Liver (tissue), 9 donors: Measurements from ENCODE around the gene ADAP1. TPM values are rescaled to one million over a fixed set of nuclear protein-coding genes. Genes with fewer than 3 reads are reported as not detected.

ENCODE experiments used
- DNase-seq: peaks from one replicate; pipeline ENCODE4 v3.0.0-alpha.2; 2017; ENCODE audit warnings: low spot score
- H3K27ac ChIP-seq, 2 donors: one replicate each; pipeline ENCODE4 v1.7.0; 2013; ENCODE audit warnings: inconsistent platforms in 2 of 2, low read length in 2 of 2, control low read depth in 1 of 2, low read depth in 1 of 2, mild to moderate bottlenecking in 1 of 2
- H3K27me3 ChIP-seq, 4 donors: one replicate each; pipeline versions ENCODE4 v1.6.1 to v1.7.0; 2013; ENCODE audit warnings: low read length in 3 of 4, inconsistent platforms in 1 of 4, mild to moderate bottlenecking in 1 of 4, moderate library complexity in 1 of 4; ENCODE audit not compliant: control insufficient read depth in 4 of 4, insufficient read depth in 4 of 4
- H3K36me3 ChIP-seq, 4 donors: one replicate each; pipeline versions ENCODE4 v1.6.1 to v1.7.0; 2013; ENCODE audit warnings: low read length in 3 of 4, mild to moderate bottlenecking in 3 of 4, low read depth in 1 of 4, moderate library complexity in 1 of 4; ENCODE audit not compliant: control insufficient read depth in 4 of 4, insufficient read depth in 3 of 4
- H3K4me1 ChIP-seq, 4 donors: one replicate each; pipeline versions ENCODE4 v1.6.1 to v1.7.0; 2013; ENCODE audit warnings: low read length in 3 of 4, mild to moderate bottlenecking in 3 of 4, moderate library complexity in 1 of 4; ENCODE audit not compliant: control insufficient read depth in 4 of 4, insufficient read depth in 4 of 4
- H3K4me3 ChIP-seq, 3 donors: one replicate each; pipeline versions ENCODE4 v1.6.1 to v1.7.0; 2013; ENCODE audit warnings: low read length in 3 of 3, control low read depth in 1 of 3, low read depth in 1 of 3, mild to moderate bottlenecking in 1 of 3
- H3K9ac ChIP-seq, 2 donors: one replicate each; pipeline ENCODE4 v1.7.0; 2013; ENCODE audit warnings: low read length in 2 of 2, mild to moderate bottlenecking in 2 of 2, moderate library complexity in 2 of 2, control low read depth in 1 of 2, low read depth in 1 of 2
- H3K9me3 ChIP-seq, 4 donors: one replicate each; pipeline versions ENCODE4 v1.6.1 to v1.7.0; 2013; ENCODE audit warnings: low read length in 3 of 4; ENCODE audit not compliant: control insufficient read depth in 4 of 4
- EGR1 ChIP-seq, 2 donors: IDR thresholded peaks; 2 replicates each; pipeline ENCODE4 v1.6.1; 2016 to 2018; ENCODE audit warnings: antibody characterized with exemption in 2 of 2, low read depth in 2 of 2
- FOXA1 ChIP-seq: IDR thresholded peaks from 2 replicates; pipeline ENCODE4 v1.6.1; 2016; ENCODE audit warnings: antibody characterized with exemption
- FOXA2 ChIP-seq: IDR thresholded peaks from 2 replicates; pipeline ENCODE4 v1.6.1; 2016; ENCODE audit warnings: antibody characterized with exemption
- GABPA ChIP-seq, 2 donors: IDR thresholded peaks in 1 of 2; conservative IDR thresholded peaks in 1 of 2; 2 replicates each; pipeline ENCODE4 v1.6.1; 2016; ENCODE audit warnings: antibody characterized with exemption in 2 of 2, mild to moderate bottlenecking in 1 of 2, moderate library complexity in 1 of 2
- HNF4G ChIP-seq: IDR thresholded peaks from 2 replicates; pipeline ENCODE4 v1.6.1; 2016; ENCODE audit warnings: antibody characterized with exemption
- NR2F2 ChIP-seq: IDR thresholded peaks from 2 replicates; pipeline ENCODE4 v1.6.1; 2016; ENCODE audit warnings: antibody characterized with exemption
- SP1 ChIP-seq: IDR thresholded peaks from 2 replicates; pipeline ENCODE4 v1.6.1; 2018; ENCODE audit warnings: antibody characterized with exemption, mild to moderate bottlenecking
- TAF1 ChIP-seq: conservative IDR thresholded peaks from 2 replicates; pipeline ENCODE4 v1.6.1; 2016; ENCODE audit warnings: antibody characterized with exemption, mild to moderate bottlenecking
- YY1 ChIP-seq: IDR thresholded peaks from 2 replicates; pipeline ENCODE4 v1.6.1; 2016; ENCODE audit warnings: antibody characterized with exemption, mild to moderate bottlenecking
- WGBS: extraction: QIAGEN DNeasy Blood & Tissue Kit; methylation state at CpG from one replicate; pipeline ENCODE4 v1.1.7; 2013; 5-methylcytosine and 5-hydroxymethylcytosine counted together
- polyA plus RNA-seq, 2 donors: library from polyadenylated mRNA; stranded (reverse) in 1 of 2; unstranded in 1 of 2; fragments of 200-250 nt in 1 of 2; fragments of >200 nt in 1 of 2; fragmentation: Nextera tagmentation in 1 of 2; extraction: Ambion mirVana in 1 of 2; gene quantifications; one replicate each; pipeline versions ENCODE4 v1.2.1 to v1.2.3, GENCODE V29; 2013 to 2015
- total RNA-seq, 2 donors: library from RNA; depleted of rRNA; stranded (reverse); fragments of >200 nt; gene quantifications; one replicate each; pipeline ENCODE4 v1.2.3, GENCODE V29; 2014
- TF ChIP-seq, protein P1 (sequence below): fragments of 150-350 bp; IDR thresholded peaks from 2 replicates; pipeline ENCODE4 v1.5.1; 2017; ENCODE audit warnings: improper control_type of control experiment, low read depth, low read length; ENCODE audit not compliant: missing input control
- TF ChIP-seq, protein P2 (sequence below): IDR thresholded peaks from 2 replicates; pipeline ENCODE4 v1.6.1; 2016; ENCODE audit warnings: antibody characterized with exemption
- TF ChIP-seq, protein P3 (sequence below): IDR thresholded peaks from 2 replicates; pipeline ENCODE4 v1.6.1; 2016; ENCODE audit warnings: antibody characterized with exemption
- donor health status: healthy.
- donor health status: healthy.
- donor health status: healthy.
- donor health status: healthy.
- donor health status: healthy.

ADAP1 gene
- total and polyA plus RNA-seq, 4 donors, result 0.46 to 3.7 (median 2.7) TPM

DNA sequence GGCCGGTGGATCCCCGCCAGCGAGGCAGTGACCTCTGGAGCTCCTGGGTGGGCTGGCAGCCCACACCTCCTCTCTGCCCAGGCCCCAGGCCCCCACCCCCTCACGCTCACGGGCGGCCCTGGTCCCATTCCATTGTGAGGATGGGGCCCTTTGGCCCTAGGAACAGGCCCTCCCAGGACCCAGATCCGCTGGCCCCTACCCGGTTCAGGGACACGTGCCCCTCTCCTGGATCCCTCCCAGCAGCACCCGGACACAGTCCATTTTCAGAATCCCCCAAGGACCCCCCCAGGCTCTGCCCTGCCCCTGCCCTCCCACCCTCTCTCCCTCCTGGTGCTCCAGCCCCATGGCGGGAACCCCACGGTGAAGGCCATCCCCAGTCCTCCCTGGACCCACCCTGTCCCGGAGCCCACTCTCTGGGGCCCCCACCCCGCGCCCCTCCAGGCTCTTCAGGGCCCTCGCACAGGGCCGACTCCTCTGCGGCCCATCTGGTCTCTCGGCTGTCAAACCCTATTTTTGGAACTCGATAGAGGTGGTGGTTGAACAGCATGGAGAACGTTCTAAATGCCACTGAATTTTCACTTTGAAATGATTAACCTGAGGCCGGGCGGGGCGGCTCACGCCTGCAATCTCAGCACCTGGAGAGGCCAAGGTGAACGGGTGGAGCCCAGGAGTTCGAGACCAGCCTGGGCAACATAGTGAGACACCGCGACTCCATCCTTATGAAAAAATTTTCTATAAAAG lies 8.1 kb downstream of the ADAP1 start:
- H3K4me3 ChIP-seq, result no peak overlapping the region
- TF ChIP-seq, protein P1, sequence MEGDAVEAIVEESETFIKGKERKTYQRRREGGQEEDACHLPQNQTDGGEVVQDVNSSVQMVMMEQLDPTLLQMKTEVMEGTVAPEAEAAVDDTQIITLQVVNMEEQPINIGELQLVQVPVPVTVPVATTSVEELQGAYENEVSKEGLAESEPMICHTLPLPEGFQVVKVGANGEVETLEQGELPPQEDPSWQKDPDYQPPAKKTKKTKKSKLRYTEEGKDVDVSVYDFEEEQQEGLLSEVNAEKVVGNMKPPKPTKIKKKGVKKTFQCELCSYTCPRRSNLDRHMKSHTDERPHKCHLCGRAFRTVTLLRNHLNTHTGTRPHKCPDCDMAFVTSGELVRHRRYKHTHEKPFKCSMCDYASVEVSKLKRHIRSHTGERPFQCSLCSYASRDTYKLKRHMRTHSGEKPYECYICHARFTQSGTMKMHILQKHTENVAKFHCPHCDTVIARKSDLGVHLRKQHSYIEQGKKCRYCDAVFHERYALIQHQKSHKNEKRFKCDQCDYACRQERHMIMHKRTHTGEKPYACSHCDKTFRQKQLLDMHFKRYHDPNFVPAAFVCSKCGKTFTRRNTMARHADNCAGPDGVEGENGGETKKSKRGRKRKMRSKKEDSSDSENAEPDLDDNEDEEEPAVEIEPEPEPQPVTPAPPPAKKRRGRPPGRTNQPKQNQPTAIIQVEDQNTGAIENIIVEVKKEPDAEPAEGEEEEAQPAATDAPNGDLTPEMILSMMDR, result no peak
- no peak for TF ChIP-seq YY1
- TF ChIP-seq, protein P2, sequence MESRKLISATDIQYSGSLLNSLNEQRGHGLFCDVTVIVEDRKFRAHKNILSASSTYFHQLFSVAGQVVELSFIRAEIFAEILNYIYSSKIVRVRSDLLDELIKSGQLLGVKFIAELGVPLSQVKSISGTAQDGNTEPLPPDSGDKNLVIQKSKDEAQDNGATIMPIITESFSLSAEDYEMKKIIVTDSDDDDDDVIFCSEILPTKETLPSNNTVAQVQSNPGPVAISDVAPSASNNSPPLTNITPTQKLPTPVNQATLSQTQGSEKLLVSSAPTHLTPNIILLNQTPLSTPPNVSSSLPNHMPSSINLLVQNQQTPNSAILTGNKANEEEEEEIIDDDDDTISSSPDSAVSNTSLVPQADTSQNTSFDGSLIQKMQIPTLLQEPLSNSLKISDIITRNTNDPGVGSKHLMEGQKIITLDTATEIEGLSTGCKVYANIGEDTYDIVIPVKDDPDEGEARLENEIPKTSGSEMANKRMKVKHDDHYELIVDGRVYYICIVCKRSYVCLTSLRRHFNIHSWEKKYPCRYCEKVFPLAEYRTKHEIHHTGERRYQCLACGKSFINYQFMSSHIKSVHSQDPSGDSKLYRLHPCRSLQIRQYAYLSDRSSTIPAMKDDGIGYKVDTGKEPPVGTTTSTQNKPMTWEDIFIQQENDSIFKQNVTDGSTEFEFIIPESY, result no peak
- TF ChIP-seq EGR1 (IDR thresholded peaks at IDR 0.05; ENCODE audit: low read depth in 2 of 2), result no peak
- TF ChIP-seq GABPA (IDR thresholded peaks at IDR 0.05 in 1 of 2, conservative IDR thresholded peaks at IDR 0.05 in 1 of 2), result no peak
- TF ChIP-seq FOXA2, result no peak
- no peak for TF ChIP-seq NR2F2
- TF ChIP-seq HNF4G, result no peak
- TF ChIP-seq, protein P3, sequence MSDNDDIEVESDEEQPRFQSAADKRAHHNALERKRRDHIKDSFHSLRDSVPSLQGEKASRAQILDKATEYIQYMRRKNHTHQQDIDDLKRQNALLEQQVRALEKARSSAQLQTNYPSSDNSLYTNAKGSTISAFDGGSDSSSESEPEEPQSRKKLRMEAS, result no peak
- TF ChIP-seq TAF1, result no peak
- H3K27ac ChIP-seq, result no peak overlapping the region
- WGBS, result 68% methylated on average over 29 of the region's 29 CpGs
- no peaks in the 10 kb centered on the region for H3K9me3 ChIP-seq
- no peaks in the 10 kb centered on the region for H3K27me3 ChIP-seq
- no peaks in the 10 kb centered on the region for H3K36me3 ChIP-seq
- DNase-seq, result no peak
- no peak overlapping the region for H3K9ac ChIP-seq
- H3K4me1 ChIP-seq, result no peaks in the 10 kb centered on the region

DNA sequence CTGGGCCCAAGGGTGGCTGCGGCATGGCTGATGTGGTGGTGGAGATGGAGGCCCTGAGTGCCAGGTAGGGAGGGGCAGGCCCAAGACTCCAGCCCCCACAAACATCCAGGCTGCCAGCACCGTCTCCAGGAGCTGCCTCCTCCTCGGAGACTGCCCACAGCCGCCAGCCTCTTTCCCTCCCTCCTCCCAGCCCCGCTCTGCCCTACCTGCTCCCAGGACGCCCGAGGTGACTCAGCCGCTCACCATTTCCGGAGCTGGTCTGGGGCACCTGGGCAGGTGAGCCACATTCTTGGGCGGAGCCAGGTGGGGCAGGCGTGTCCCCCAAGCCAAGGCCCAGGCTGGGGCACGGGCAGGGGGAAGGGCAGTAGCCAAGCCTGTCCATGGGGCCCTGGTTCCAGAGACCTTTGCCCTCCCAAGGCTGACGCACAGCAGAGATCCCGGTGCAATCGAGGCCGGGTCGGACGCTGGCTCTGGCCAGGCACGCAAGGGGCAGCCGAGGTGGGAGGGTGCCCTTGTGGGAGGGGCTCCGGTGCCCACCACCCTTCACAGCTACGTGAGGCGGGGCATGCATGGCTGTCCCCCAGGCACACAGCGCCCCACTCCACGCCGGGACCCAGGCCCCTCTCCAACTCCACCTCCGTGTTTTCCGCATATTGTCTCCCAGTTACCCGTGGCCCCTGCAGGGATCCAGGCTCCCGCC lies 8.8 kb downstream of the ADAP1 start:
- Histone ChIP-seq H3K27me3 (no peaks in the 10 kb centered on the region), H3K9me3 (no peaks in the 10 kb centered on the region), H3K36me3 (no peaks in the 10 kb centered on the region), H3K4me1 (no peaks in the 10 kb centered on the region), H3K27ac (no peak overlapping the region), H3K9ac (no peak overlapping the region), H3K4me3 (no peak overlapping the region)
- DNase-seq, result no peak
- TF ChIP-seq NR2F2 (no peak), SP1 (no peak), FOXA1 (no peak), HNF4G (no peak), EGR1 (IDR thresholded peaks at IDR 0.05; ENCODE audit: low read depth in 2 of 2) (no peak)
- TF ChIP-seq, protein P2, result no peak
- WGBS, result 63% methylated on average over 30 of the region's 30 CpGs
